DMS53 (cell line): ENCODE results near the gene ANXA4.
"Not testable (repeated sequence)": the region's sequence is repeated elsewhere in the genome, so short reads cannot be mapped to it uniquely, and the experiment has no call there.

Experiments used
- DNase-seq: peaks from one replicate; lab custom pipeline; 2025; lab: John Stamatoyannopoulos, UW

ANXA4 gene

GRCh38 chr2:69754633-69755032 is 12.7 kb downstream of the ANXA4 start:
- no peak for DNase-seq

GRCh38 chr2:69755862-69756467 is 14.0 kb downstream of the ANXA4 start:
- DNase-seq, result peak; percentile 54

DNA sequence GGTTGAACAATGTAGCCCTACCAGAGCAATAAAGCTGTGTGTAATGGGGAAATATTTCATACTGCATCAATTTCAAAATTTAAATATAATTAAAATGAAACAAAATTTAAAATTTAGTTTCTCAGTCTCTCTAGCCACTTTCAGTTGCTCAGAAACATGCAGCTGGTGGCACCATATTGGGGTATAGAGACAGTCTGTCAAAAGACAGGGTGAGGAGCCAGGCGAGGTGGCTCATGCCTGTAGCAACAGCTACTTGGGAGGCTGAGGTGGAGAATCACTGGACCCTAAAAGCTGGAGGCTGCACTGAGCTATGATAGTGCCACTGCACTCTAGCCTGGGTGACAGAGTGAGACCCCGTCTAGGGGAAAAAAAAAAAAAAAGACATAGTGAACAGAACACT is 20.1 kb downstream of the ANXA4 start:
- DNase-seq, result no peak

DNA sequence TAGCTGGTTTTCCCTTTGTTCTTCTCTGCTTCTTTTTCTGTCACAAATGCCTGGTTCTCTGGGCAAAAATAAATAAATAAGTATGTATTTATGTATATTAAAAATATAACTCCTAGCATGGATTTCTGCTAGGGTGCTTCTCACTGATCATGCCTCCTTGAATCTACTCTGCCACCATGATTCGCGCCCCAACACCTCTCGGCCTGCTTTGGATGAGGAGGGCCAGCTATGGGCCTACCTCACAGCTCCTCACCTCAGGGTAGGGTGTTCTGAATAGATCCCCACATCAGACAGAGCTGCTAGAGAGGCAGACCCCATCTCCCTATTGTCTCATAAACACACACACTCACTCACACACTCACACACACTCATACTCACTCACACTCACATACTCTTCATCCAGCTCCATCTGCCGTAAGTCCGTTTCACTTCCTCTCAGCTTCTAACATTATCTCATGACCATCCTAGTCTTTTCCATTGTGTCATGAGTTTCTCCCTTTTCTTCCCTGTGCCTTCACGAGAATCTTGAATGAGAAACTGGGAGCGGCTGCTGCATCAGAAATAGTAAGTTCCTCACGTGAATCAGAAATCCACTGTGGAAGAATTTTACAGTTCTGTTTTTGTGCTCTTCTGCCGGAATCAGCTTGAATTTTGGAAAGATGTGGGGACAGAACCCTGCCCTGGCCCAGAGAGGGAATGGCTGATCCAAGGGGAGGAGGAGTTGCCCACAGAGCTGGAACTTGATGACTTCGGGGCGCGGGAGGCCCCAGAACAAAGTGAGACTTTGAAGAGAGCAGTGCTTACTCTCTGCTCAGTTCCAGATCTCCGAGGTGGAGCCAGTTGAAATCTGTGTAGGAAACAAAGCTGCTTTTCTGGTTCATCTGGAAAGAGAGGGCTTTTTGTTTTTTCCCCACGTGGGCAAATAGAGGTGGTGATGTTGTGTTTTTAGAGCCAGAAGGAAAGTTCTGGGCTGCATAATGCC is 20.9 kb downstream of the ANXA4 start:
- DNase-seq, result peak; percentile 13

DNA sequence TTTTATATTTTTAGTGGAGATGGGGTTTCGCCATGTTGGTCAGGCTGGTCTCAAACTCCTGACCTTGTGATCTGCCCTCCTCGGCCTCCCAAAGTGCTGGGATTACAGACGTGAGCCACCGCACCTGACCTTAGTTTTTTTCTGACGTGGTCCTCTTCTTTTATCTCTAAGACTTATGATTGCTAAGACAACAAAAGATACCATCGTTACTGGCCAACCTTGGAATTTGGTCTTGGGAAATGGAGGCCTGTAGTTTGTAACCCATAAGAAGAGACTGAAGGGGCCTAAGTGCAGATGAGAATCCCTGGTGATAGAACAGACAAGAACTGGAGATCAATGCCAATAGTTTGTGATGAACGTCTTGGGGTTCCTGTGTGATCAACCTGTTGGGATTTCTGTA is 21.9 kb downstream of the ANXA4 start:
- DNase-seq, result not testable (repeated sequence)

- DNase-seq, result peak; percentile 48
These were observed 22.6 kb downstream of the ANXA4 start for GRCh38 chr2:69764286-69765095.

- peak; percentile 61 for DNase-seq
These were observed 23.1 kb downstream of the ANXA4 start for GRCh38 chr2:69765096-69765380.

GRCh38 chr2:69766014-69766413 is 24.1 kb downstream of the ANXA4 start:
- DNase-seq, result no peak

GRCh38 chr2:69767034-69767433 is 25.1 kb downstream of the ANXA4 start:
- DNase-seq, result no peak

DNA sequence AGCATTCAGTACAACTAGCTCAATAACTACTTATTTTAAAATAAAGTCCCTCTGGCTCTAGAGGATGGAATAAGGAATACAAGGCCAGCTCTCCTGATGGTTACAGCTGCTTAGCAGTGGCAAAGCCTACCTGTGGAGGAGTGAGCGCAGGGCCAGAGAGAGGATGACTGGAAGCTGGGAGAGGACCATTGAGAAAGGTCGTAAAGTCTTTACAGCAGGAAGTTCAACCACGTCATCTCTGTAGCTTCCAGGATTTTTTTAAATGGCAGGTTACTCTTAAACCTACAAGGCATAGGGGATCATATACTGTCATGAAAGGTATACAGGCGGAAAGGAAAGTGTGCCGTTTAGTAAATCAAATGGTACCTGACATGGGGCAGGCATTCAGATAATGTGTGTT is 26.3 kb downstream of the ANXA4 start:
- DNase-seq, result no peak

DNA sequence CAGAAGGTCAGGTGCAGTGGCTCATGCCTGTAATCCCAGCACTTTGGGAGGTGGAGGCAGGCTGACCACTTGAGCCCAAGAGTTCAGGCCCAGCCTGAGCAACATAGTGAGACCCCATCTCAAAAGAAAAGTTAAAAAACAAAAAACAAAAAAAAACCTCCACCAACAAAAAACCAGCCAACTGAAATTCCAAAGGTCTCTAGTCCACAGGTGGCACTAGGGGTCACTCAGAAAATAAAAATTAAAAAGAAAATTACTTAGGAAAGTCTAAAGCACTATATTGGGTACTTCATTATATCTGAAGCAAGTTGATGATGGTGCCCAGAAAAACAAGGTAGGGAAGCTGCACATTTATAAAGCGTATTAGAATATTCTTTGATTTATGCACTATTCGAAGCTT is 26.9 kb downstream of the ANXA4 start:
- DNase-seq, result no peak

DNA sequence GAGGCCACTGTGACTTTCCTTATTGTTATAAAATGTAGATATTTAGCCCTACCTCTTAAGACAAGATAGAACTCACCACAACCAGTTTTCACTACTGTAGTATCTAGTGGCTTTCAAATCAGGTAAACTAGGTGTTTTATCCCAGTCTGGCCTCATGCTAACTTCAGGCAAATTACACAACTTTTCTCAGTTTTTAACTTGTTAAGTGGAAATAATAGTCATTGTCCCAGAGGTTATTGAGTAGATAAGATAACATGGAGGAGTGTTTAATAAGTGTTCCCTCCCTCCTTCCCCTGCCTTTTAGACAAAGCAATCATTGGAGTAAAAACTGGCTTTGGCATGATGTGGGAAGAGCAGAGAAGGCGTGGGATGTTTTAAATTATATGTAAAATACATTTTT is 27.3 kb downstream of the ANXA4 start:
- DNase-seq, result no peak

DNA sequence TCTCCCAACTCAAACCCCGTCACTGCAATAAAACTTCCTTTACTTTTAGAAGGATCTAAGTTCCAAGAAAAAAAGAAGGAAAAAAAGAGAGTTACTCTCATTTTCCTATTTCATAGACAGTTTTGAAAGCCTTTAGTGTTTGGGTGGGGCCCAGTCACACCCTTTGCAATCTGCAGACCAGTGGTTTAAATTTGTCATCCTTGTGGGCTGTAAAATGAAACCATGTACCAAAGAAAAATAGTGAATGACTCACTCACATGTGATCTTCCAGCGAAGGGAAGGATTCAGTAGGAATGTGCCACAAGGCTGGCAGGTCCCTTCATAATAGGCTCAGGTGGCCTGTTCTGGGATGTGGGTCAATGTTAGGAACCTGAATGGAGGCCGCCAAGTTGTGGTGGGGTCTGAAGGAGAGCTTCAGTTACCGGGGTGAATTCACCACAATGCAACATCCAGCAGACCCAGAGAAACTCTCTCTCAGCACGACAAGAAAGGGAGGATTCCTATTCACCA is 28.3 kb downstream of the ANXA4 start:
- DNase-seq, result peak; percentile 47

GRCh38 chr2:69770747-69771146 is 28.8 kb downstream of the ANXA4 start:
- no peak for DNase-seq

- no peak for DNase-seq
These were observed 29.5 kb downstream of the ANXA4 start for GRCh38 chr2:69771461-69771860.

DNA sequence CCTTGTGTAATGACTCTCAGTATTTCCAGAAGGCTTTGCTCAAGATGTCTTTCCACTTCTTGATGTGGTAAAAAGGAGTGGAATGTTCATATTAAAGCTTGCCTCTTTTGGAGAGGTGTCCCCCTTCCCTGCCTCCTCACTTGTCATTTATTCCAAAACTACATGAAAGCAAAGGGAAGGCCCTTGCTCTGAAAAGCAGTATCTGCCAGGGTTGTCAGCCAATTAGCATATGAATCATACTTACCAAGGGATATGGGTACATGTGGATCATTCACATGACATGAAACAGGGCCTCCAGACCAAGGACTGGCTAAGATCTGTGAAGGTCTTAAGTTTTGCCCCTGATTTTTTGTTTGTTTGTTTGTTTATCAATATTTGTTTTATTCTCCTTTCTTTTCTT is 31.3 kb downstream of the ANXA4 start:
- DNase-seq, result peak; percentile 22

DNA sequence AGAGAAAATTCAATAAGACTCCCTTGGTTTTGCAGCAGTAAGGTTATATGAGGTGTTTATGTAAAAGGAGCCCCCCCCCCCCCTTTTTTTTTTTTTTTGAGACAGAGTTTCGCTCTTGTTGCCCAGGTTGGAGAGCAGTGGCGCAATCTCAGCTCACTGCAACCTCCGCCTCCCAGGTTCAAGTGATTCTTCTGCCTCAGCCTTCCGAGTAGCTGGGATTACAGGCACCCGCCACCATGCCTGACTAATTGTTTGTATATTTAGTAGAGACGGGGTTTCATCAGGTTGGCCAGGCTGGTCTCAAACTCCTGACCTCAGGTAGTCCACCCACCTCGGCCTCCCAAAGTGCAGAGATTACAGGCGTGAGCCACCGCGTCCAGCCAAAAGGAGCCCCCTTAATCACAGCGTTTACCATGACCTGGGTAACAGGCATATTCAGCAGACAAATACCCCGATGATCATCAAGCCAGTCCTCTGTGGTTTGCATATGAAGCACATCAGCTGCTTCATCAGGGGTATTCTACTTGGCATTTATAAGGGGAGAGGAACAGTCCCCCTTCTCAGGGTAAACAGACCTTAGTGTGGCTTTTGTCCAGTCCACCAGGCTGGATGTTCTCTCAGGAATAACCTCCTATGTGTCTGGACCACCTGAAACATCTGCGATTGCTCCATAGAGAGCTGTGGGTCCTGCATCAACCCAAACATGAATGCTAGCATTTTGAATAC is 32.5 kb downstream of the ANXA4 start:
- not testable (repeated sequence) for DNase-seq

DNA sequence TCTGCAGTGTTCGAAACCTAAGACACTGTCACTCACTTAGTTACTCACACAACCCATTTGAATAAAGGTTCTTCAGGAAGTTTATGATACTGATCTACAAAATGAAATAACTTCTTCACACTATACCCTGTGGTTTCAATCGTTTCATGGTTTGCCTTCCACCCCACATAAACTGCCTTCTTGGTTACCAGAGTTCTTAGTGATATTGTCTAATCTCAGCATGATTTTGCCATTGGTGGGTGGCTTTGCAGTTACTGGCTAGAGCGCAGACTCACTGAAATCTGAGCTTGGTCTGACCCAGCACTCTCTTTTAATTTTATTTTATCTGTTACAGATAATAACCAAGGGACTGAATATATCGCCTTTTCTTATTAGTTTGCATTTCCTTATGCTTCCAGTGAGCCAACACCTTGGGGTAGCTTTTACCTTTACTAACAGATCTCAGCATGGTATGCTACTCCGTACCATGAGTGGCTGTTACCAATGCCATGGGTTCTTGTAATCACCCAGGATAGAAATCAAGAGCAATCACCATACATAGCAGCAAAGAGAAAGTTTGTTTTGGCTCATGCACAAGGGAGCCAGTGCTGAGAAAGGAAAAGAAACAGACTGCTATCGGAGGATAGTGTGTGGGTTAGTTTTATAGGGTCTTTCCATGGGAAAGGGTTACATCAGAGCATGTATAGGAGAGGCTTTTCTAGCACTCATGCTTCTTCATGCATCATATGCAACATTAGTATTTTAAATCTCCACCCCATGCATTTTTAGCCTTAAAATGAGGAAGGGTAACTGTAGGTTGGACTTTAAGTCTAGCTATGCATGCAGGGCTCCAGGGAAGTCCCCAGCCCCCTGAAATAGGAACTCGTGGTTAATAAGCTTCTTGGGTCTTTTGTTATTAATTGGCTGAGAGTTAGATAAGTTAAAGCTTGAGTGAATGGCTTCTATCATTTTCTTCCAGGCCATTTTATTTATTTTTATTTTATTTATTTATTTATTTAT is 33.3 kb downstream of the ANXA4 start:
- no peak for DNase-seq

- no peak for DNase-seq
These were observed 35.2 kb downstream of the ANXA4 start for GRCh38 chr2:69776886-69777785.

DNA sequence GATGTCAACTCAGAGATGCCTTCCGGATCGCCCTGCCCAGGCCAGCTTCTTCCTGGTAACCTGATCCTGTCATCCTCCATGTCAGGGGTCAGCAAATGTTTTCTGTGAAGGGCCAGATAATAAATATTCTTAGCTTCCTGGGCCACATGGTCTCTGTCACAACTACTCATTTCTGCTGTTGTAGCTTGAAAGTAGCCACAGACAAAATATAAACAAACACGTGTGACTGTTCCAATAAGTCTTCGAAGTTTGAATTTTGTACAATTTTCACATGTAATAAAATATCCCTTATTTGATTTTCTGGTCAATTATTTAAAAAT is 35.8 kb downstream of the ANXA4 start:
- no peak for DNase-seq
